PC-9 (cell line): ENCODE data around the gene PITPNC1. TPM values are rescaled to one million over a fixed set of nuclear protein-coding genes. Genes with fewer than 3 reads are reported as not detected.

ENCODE experiments used
- BruUV-seq: library from RNA; stranded (reverse); fragments of 400-500 nt; replicated peaks from 2 replicates; lab custom pipeline; 2021; lab: Mats Ljungman, UMichigan
- CTCF ChIA-PET: fragments of 300-600 bp; sonication (Branson Sonifier 250); formaldehyde crosslinking; loops from one replicate; lab custom pipeline; 2022; ENCODE audit warnings: antibody characterized with exemption; lab: Charles Lee
- POLR2A ChIA-PET: fragments of 300-600 bp; sonication (Branson Sonifier 250); formaldehyde crosslinking; loops from one replicate; lab custom pipeline; 2022; ENCODE audit warnings: antibody characterized with exemption; ENCODE audit not compliant: unreplicated experiment; lab: Charles Lee
- DNase-seq, 2 experiments: peaks; one replicate each; pipeline versions ENCODE4 v3.0.0 to v3.0.0-alpha.2; 2015 to 2022; ENCODE audit warnings: mixed read lengths in 1 of 2
- H2AFZ ChIP-seq: fragments of 200-600 bp; sonication (generic); 2 replicates; pipeline ENCODE4 v1.8.1; 2017; ENCODE audit warnings: antibody characterized with exemption
- H3F3A ChIP-seq: fragments of 200-600 bp; sonication (generic); 2 replicates; pipeline ENCODE4 v1.8.1; 2017; ENCODE audit warnings: antibody characterized with exemption, mild to moderate bottlenecking, low read depth; ENCODE audit not compliant: insufficient read depth
- H3K27ac ChIP-seq: fragments of 200-600 bp; sonication (generic); 2 replicates; pipeline ENCODE4 v1.6.1; 2016; ENCODE audit warnings: mixed run types
- H3K27me3 ChIP-seq: fragments of 200-600 bp; sonication (generic); 2 replicates; pipeline ENCODE4 v1.6.1; 2016; ENCODE audit warnings: low read depth, mixed run types; ENCODE audit not compliant: insufficient read depth
- H3K36me3 ChIP-seq: fragments of 200-600 bp; sonication (generic); 2 replicates; pipeline ENCODE4 v1.6.1; 2016; ENCODE audit warnings: low read depth, mixed run types
- H3K4me1 ChIP-seq: fragments of 200-600 bp; sonication (generic); replicated peaks from 2 replicates; pipeline ENCODE4 v1.6.1; 2016; ENCODE audit warnings: mixed run types; ENCODE audit not compliant: insufficient read depth
- H3K4me2 ChIP-seq: fragments of 200-600 bp; sonication (generic); 2 replicates; pipeline ENCODE4 v1.6.1; 2017; ENCODE audit warnings: mixed run types
- H3K4me3 ChIP-seq: fragments of 200-600 bp; sonication (generic); 2 replicates; pipeline ENCODE4 v1.6.1; 2016; ENCODE audit warnings: mixed run types
- H3K79me2 ChIP-seq: fragments of 200-600 bp; sonication (generic); 2 replicates; pipeline ENCODE4 v1.6.1; 2017; ENCODE audit warnings: low read depth, mixed run types
- H3K9me2 ChIP-seq: fragments of 200-600 bp; sonication (generic); 2 replicates; pipeline ENCODE4 v1.8.1; 2017; ENCODE audit warnings: mild to moderate bottlenecking; ENCODE audit not compliant: insufficient read depth
- H3K9me3 ChIP-seq: fragments of 200-600 bp; sonication (generic); 2 replicates; pipeline ENCODE4 v1.8.1; 2016; ENCODE audit warnings: low read depth; ENCODE audit not compliant: insufficient read depth
- H4K20me1 ChIP-seq: fragments of 200-600 bp; sonication (generic); 2 replicates; pipeline ENCODE4 v1.8.1; 2017; ENCODE audit not compliant: insufficient read depth
- CTCF ChIP-seq: fragments of 200-600 bp; sonication (generic); conservative IDR thresholded peaks from 2 replicates; pipeline ENCODE4 v1.6.1; 2017; ENCODE audit warnings: mixed run types, antibody characterized with exemption, mild to moderate bottlenecking, moderate library complexity
- EZH2 ChIP-seq: fragments of 200-600 bp; sonication (generic); IDR thresholded peaks from 2 replicates; pipeline ENCODE4 v1.8.0; 2017; ENCODE audit warnings: antibody characterized with exemption, low read depth
- intact Hi-C: fragments of 100-400 bp; cut with micrococcal nuclease; formaldehyde crosslinking; loops from one replicate; pipeline ENCODE4 v1.10.0; 2022; ENCODE audit not compliant: unreplicated experiment
- total RNA-seq: library from RNA; stranded (reverse); gene quantifications from 2 replicates; pipeline ENCODE4 v1.2.3, GENCODE V29; 2021

The PITPNC1 gene
- total RNA-seq, 1 experiment from 2014 or later, result 6.0 TPM

- Histone ChIP-seq H3K9me3 (no peaks in the 10 kb centered on the region), H3K9me2 (no peaks in the 10 kb centered on the region), H3K4me3 (no peak overlapping the region), H3K27me3 (no peaks in the 10 kb centered on the region), H3F3A (no peaks in the 10 kb centered on the region), H4K20me1 (no peaks in the 10 kb centered on the region), H2AFZ (no peak overlapping the region), H3K4me2 (no peak overlapping the region), H3K36me3 (no peaks in the 10 kb centered on the region), H3K27ac (no peak overlapping the region), H3K79me2 (no peaks in the 10 kb centered on the region), H3K4me1 (no peaks in the 10 kb centered on the region)
- BruUV-seq, result no TSS peak
- intact Hi-C loops, result no loop called here
- CTCF ChIA-PET, result no interaction called here
- TF ChIP-seq CTCF, result no peak
- no peak for TF ChIP-seq EZH2
- POLR2A ChIA-PET, result interaction anchor here (0.6 kb wide), 1 partner anchor 11 kb away, joined by 3 read pairs; no protein-coding TSS in a partner anchor
- DNase-seq, result no peak
These were observed 84.2 kb downstream of the PITPNC1 start for GRCh38 chr17:67461228-67461780.

DNA sequence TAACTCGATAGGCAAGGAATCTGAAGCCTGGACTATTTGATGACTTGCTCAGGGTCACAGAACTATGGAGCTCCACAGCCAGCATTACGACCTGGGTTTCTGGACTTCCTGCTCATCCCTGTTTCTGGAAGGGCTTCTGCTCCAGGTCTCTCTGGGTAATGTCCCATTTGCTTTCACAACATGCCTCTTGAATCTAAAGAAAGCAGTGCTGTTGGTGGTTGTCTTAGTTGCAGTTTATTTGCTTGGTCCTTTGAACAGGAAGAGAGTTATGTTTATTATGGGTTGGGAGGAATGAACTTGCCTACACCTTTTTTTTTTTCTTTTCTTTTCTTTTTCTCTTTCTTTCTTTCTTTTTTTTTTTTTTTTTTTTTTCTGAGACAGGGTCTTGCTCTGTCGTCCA is 84.8 kb downstream of the PITPNC1 start:
- POLR2A ChIA-PET, result interaction anchor here (0.6 kb wide), 1 partner anchor 11 kb away, joined by 3 read pairs; no protein-coding TSS in a partner anchor
- Histone ChIP-seq H3K9me3 (no peaks in the 10 kb centered on the region), H3K27ac (no peak overlapping the region), H3F3A (no peaks in the 10 kb centered on the region), H3K27me3 (no peaks in the 10 kb centered on the region), H3K79me2 (no peaks in the 10 kb centered on the region), H3K4me3 (no peak overlapping the region), H2AFZ (no peak overlapping the region), H3K4me1 (no peaks in the 10 kb centered on the region), H3K9me2 (no peaks in the 10 kb centered on the region), H4K20me1 (no peaks in the 10 kb centered on the region), H3K4me2 (no peak overlapping the region), H3K36me3 (no peaks in the 10 kb centered on the region)
- no TSS peak for BruUV-seq
- CTCF ChIA-PET, result no interaction called here
- intact Hi-C loops, result no loop called here
- no peak for DNase-seq
- TF ChIP-seq CTCF, result no peak
- TF ChIP-seq EZH2, result no peak

- Histone ChIP-seq H2AFZ (no peak overlapping the region), H3K4me2 (no peak overlapping the region), H3K79me2 (no peaks in the 10 kb centered on the region), H3K27me3 (no peaks in the 10 kb centered on the region), H3F3A (no peaks in the 10 kb centered on the region), H4K20me1 (no peaks in the 10 kb centered on the region), H3K36me3 (no peaks in the 10 kb centered on the region), H3K4me3 (no peak overlapping the region), H3K4me1 (no peaks in the 10 kb centered on the region), H3K27ac (no peak overlapping the region), H3K9me2 (no peaks in the 10 kb centered on the region), H3K9me3 (no peaks in the 10 kb centered on the region)
- CTCF ChIA-PET, result no interaction called here
- POLR2A ChIA-PET, result no interaction called here
- no TSS peak for BruUV-seq
- intact Hi-C loops, result no loop called here
- no peak for TF ChIP-seq CTCF
- TF ChIP-seq EZH2, result no peak
- no peak for DNase-seq
These were observed 89.2 kb downstream of the PITPNC1 start for GRCh38 chr17:67466251-67466796.
